Stimulated activated memory B cell treated with anti-CD40 and anti-IgM and Interleukin-4, amounts not matched to agents 10 μg/mL and 1 μg/mL and 100 μg/mL, for 72 hours (primary cell): ENCODE results near the gene ITGAL.

Experiments
- ATAC-seq: fragments of 150-1000 bp; cut with Tn5 transposase; 2 replicates; pipeline ENCODE4 v1.10.0; 2021
- H3K27ac Mint-ChIP-seq: one replicate; pipeline ENCODE4 v1.8.0; 2022; ENCODE audit warnings: mild to moderate bottlenecking, mixed read lengths
- H3K27me3 Mint-ChIP-seq: one replicate; pipeline ENCODE4 v1.8.0; 2022; ENCODE audit warnings: mixed read lengths
- H3K36me3 Mint-ChIP-seq: one replicate; pipeline ENCODE4 v1.8.0; 2022; ENCODE audit warnings: mixed read lengths
- H3K4me1 Mint-ChIP-seq: one replicate; pipeline ENCODE4 v1.8.0; 2022; ENCODE audit warnings: mixed read lengths
- H3K4me3 Mint-ChIP-seq: one replicate; pipeline ENCODE4 v1.8.0; 2022; ENCODE audit warnings: mild to moderate bottlenecking, moderate library complexity, mixed read lengths
- H3K9me3 Mint-ChIP-seq: one replicate; pipeline ENCODE4 v1.8.0; 2022; ENCODE audit warnings: mixed read lengths

Gene ITGAL

GRCh38 chr16:30569746-30570635 is 97.4 kb downstream of the ITGAL start:
- no peaks in the 10 kb centered on the region for H3K36me3 Mint-ChIP-seq
- no peak for ATAC-seq
- no peak overlapping the region for H3K27ac Mint-ChIP-seq
- no peaks in the 10 kb centered on the region for H3K9me3 Mint-ChIP-seq
- peaks cover 47% of the 10 kb centered on the region for H3K4me1 Mint-ChIP-seq
- H3K27me3 Mint-ChIP-seq, result no peaks in the 10 kb centered on the region
- H3K4me3 Mint-ChIP-seq, result no peak overlapping the region

GRCh38 chr16:30570636-30571444 is 98.3 kb downstream of the ITGAL start:
- peak overlapping the region; percentile 96 for H3K27ac Mint-ChIP-seq
- no peak for ATAC-seq
- peak overlapping the region; percentile 89 for H3K4me3 Mint-ChIP-seq
- H3K4me1 Mint-ChIP-seq, result peaks cover 47% of the 10 kb centered on the region
- H3K9me3 Mint-ChIP-seq, result no peaks in the 10 kb centered on the region
- no peaks in the 10 kb centered on the region for H3K36me3 Mint-ChIP-seq
- no peaks in the 10 kb centered on the region for H3K27me3 Mint-ChIP-seq

- Mint-ChIP-seq H3K36me3 (no peaks in the 10 kb centered on the region), H3K27ac (peak within 1 kb of the TSS; percentile 96), H3K9me3 (no peaks in the 10 kb centered on the region), H3K27me3 (no peaks in the 10 kb centered on the region), H3K4me3 (peak within 1 kb of the TSS; percentile 89), H3K4me1 (peaks cover 43% of the 10 kb centered on the region)
- ATAC-seq, result peak; percentile 95
These were observed 99.1 kb downstream of the ITGAL start, which contains the start of gene ZNF688 for GRCh38 chr16:30571445-30572322. Gene ZNF688 (minus strand): TSS chr16:30571714. CDS start chr16:30571629, 85 bp downstream.
